ENCODE measurements around the gene NPIPB8.

GRCh38 chr16:28603381-28604185, 34.3 kb upstream of the NPIPB8 start:
- TF ChIP-seq, protein P1, sequence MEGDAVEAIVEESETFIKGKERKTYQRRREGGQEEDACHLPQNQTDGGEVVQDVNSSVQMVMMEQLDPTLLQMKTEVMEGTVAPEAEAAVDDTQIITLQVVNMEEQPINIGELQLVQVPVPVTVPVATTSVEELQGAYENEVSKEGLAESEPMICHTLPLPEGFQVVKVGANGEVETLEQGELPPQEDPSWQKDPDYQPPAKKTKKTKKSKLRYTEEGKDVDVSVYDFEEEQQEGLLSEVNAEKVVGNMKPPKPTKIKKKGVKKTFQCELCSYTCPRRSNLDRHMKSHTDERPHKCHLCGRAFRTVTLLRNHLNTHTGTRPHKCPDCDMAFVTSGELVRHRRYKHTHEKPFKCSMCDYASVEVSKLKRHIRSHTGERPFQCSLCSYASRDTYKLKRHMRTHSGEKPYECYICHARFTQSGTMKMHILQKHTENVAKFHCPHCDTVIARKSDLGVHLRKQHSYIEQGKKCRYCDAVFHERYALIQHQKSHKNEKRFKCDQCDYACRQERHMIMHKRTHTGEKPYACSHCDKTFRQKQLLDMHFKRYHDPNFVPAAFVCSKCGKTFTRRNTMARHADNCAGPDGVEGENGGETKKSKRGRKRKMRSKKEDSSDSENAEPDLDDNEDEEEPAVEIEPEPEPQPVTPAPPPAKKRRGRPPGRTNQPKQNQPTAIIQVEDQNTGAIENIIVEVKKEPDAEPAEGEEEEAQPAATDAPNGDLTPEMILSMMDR (conservative IDR thresholded peaks at IDR 0.05; ENCODE audit: low read depth, low read length), result no peak
- TF ChIP-seq EZH2phosphoT487 (IDR thresholded peaks at IDR 0.05; ENCODE audit: borderline replicate concordance, low read length), result no peak

Data from PC-3 (cell line).